Femur (tissue), 1 donor: ENCODE data around the gene LRRC8D.
"Not testable (repeated sequence)": the region's sequence is repeated elsewhere in the genome, so short reads cannot be mapped to it uniquely, and the experiment has no call there.

Source experiments
- DNase-seq: peaks from one replicate; pipeline ENCODE4 v3.0.0-alpha.2; 2017

Gene LRRC8D

GRCh38 chr1:89918794-89919155 is 97.9 kb downstream of the LRRC8D start:
- no peak for DNase-seq

- DNase-seq = no peak
Observed at GRCh38 chr1:89919174-89919573, 98.3 kb downstream of the LRRC8D start.

GRCh38 chr1:89922911-89923310 is 102.1 kb downstream of the LRRC8D start:
- DNase-seq = no peak

GRCh38 chr1:89923517-89923916 is 102.7 kb downstream of the LRRC8D start:
- DNase-seq = no peak

GRCh38 chr1:89924075-89924474 is 103.2 kb downstream of the LRRC8D start:
- not testable (repeated sequence) for DNase-seq

GRCh38 chr1:89927049-89927448 is 106.2 kb downstream of the LRRC8D start:
- no peak for DNase-seq

- no peak for DNase-seq
Observed at GRCh38 chr1:89927478-89927877, 106.6 kb downstream of the LRRC8D start.

GRCh38 chr1:89928506-89928905 is 107.7 kb downstream of the LRRC8D start:
- DNase-seq = no peak

- no peak for DNase-seq
Observed at GRCh38 chr1:89929467-89930063, 108.7 kb downstream of the LRRC8D start.

- DNase-seq = no peak
Observed at GRCh38 chr1:89930579-89930978, 109.7 kb downstream of the LRRC8D start.

- no peak for DNase-seq
Observed at GRCh38 chr1:89931964-89932363, 111.1 kb downstream of the LRRC8D start.

GRCh38 chr1:89932598-89933364 is 111.9 kb downstream of the LRRC8D start:
- no peak for DNase-seq

- DNase-seq = no peak
Observed at GRCh38 chr1:89934461-89934860, 113.6 kb downstream of the LRRC8D start.

GRCh38 chr1:89935235-89935634 is 114.4 kb downstream of the LRRC8D start:
- DNase-seq = no peak

- DNase-seq = no peak
Observed at GRCh38 chr1:89936694-89937093, 115.9 kb downstream of the LRRC8D start.

- no peak for DNase-seq
Observed at GRCh38 chr1:89938171-89939055, 117.6 kb downstream of the LRRC8D start.

GRCh38 chr1:89939059-89939570 is 118.3 kb downstream of the LRRC8D start:
- no peak for DNase-seq

- DNase-seq = no peak
Observed at GRCh38 chr1:89939693-89940438, 119.0 kb downstream of the LRRC8D start.

- no peak for DNase-seq
Observed at GRCh38 chr1:89941110-89941766, 120.4 kb downstream of the LRRC8D start.

GRCh38 chr1:89942014-89942413 is 121.2 kb downstream of the LRRC8D start:
- no peak for DNase-seq

- no peak for DNase-seq
Observed at GRCh38 chr1:89942825-89943658, 122.2 kb downstream of the LRRC8D start.
